ENCODE results near the gene CD300C.
"Not testable (repeated sequence)": the region's sequence is repeated elsewhere in the genome, so short reads cannot be mapped to it uniquely, and the experiment has no call there.

CD300C gene

GRCh38 chr17:74545843-74546230, at the start of gene CD300C:
Gene CD300C (minus strand): TSS chr17:74546115. CDS start chr17:74545782, 333 bp downstream.
- no peaks in the 10 kb centered on the region for H3K27me3 Mint-ChIP-seq (ENCODE audit: low read depth)
- no peak within 1 kb of the TSS for H3K4me3 Mint-ChIP-seq
- peak within 1 kb of the TSS; percentile 32 for H3K27ac Mint-ChIP-seq

GRCh38 chr17:74595037-74595750, 49.3 kb upstream of the CD300C start:
- H3K27me3 Mint-ChIP-seq (ENCODE audit: low read depth): peaks cover 42% of the 10 kb centered on the region
- no peaks in the 10 kb centered on the region for H3K36me3 Mint-ChIP-seq (ENCODE audit: low read depth)
- peaks cover 21% of the 10 kb centered on the region for H3K4me1 Mint-ChIP-seq (ENCODE audit: low read depth)
- H3K9me3 Mint-ChIP-seq: no peaks in the 10 kb centered on the region
- no peak overlapping the region for H3K4me3 Mint-ChIP-seq
- H3K27ac Mint-ChIP-seq: no peak overlapping the region

More at GRCh38 chr17:74545843-74546230, at the start of gene CD300C:
- Mint-ChIP-seq H3K4me1 (ENCODE audit: low read depth) (peaks cover 20% of the 10 kb centered on the region), H3K9me3 (no peaks in the 10 kb centered on the region), H3K36me3 (ENCODE audit: low read depth) (no peaks in the 10 kb centered on the region)

- Mint-ChIP-seq H3K27ac (no peak within 1 kb of the TSS), H3K4me1 (ENCODE audit: low read depth) (peaks cover 11% of the 10 kb centered on the region), H3K36me3 (ENCODE audit: low read depth) (no peaks in the 10 kb centered on the region), H3K27me3 (ENCODE audit: low read depth) (peaks cover 32% of the 10 kb centered on the region), H3K9me3 (no peaks in the 10 kb centered on the region), H3K4me3 (peak within 1 kb of the TSS; percentile 16)
Observed at GRCh38 chr17:74592087-74592990, 46.4 kb upstream of the CD300C start, which contains the start of gene CD300LD. Gene CD300LD (minus strand): TSS chr17:74592283. CDS start chr17:74592202, 81 bp downstream.

GRCh38 chr17:74591503-74591902, 45.6 kb upstream of the CD300C start:
- Mint-ChIP-seq H3K9me3 (no peaks in the 10 kb centered on the region), H3K27ac (no peak overlapping the region), H3K4me3 (no peak overlapping the region), H3K27me3 (ENCODE audit: low read depth) (peaks cover 32% of the 10 kb centered on the region), H3K36me3 (ENCODE audit: low read depth) (no peaks in the 10 kb centered on the region), H3K4me1 (ENCODE audit: low read depth) (peaks cover 11% of the 10 kb centered on the region)

- H3K9me3 Mint-ChIP-seq: no peaks in the 10 kb centered on the region
- H3K27ac Mint-ChIP-seq: no peak overlapping the region
- H3K27me3 Mint-ChIP-seq (ENCODE audit: low read depth): peaks cover 24% of the 10 kb centered on the region
- H3K36me3 Mint-ChIP-seq (ENCODE audit: low read depth): no peaks in the 10 kb centered on the region
- H3K4me3 Mint-ChIP-seq: no peak overlapping the region
- H3K4me1 Mint-ChIP-seq (ENCODE audit: low read depth): no peaks in the 10 kb centered on the region
Observed at GRCh38 chr17:74585711-74586110, 39.8 kb upstream of the CD300C start.

- H3K36me3 Mint-ChIP-seq (ENCODE audit: low read depth): no peaks in the 10 kb centered on the region
- peaks cover 19% of the 10 kb centered on the region for H3K27me3 Mint-ChIP-seq (ENCODE audit: low read depth)
- H3K4me3 Mint-ChIP-seq: no peak overlapping the region
- peaks cover 7% of the 10 kb centered on the region for H3K4me1 Mint-ChIP-seq (ENCODE audit: low read depth)
- no peaks in the 10 kb centered on the region for H3K9me3 Mint-ChIP-seq
- H3K27ac Mint-ChIP-seq: no peak overlapping the region
Observed at GRCh38 chr17:74584292-74585060, 38.6 kb upstream of the CD300C start.

GRCh38 chr17:74582633-74583032, 36.7 kb upstream of the CD300C start:
- Mint-ChIP-seq H3K27ac (no peak overlapping the region), H3K36me3 (ENCODE audit: low read depth) (no peaks in the 10 kb centered on the region), H3K4me1 (ENCODE audit: low read depth) (peaks cover 7% of the 10 kb centered on the region), H3K4me3 (no peak overlapping the region), H3K27me3 (ENCODE audit: low read depth) (peaks cover 14% of the 10 kb centered on the region), H3K9me3 (no peaks in the 10 kb centered on the region)

GRCh38 chr17:74579900-74580299, 34.0 kb upstream of the CD300C start:
- no peak overlapping the region for H3K4me3 Mint-ChIP-seq
- H3K27ac Mint-ChIP-seq: no peak overlapping the region
- H3K36me3 Mint-ChIP-seq (ENCODE audit: low read depth): no peaks in the 10 kb centered on the region
- H3K27me3 Mint-ChIP-seq (ENCODE audit: low read depth): peaks cover 14% of the 10 kb centered on the region
- peaks cover 7% of the 10 kb centered on the region for H3K4me1 Mint-ChIP-seq (ENCODE audit: low read depth)
- no peaks in the 10 kb centered on the region for H3K9me3 Mint-ChIP-seq

- H3K36me3 Mint-ChIP-seq (ENCODE audit: low read depth): no peaks in the 10 kb centered on the region
- no peaks in the 10 kb centered on the region for H3K9me3 Mint-ChIP-seq
- no peak overlapping the region for H3K4me3 Mint-ChIP-seq
- peaks cover 7% of the 10 kb centered on the region for H3K4me1 Mint-ChIP-seq (ENCODE audit: low read depth)
- peaks cover 15% of the 10 kb centered on the region for H3K27me3 Mint-ChIP-seq (ENCODE audit: low read depth)
- no peak overlapping the region for H3K27ac Mint-ChIP-seq
Observed at GRCh38 chr17:74578979-74579378, 33.1 kb upstream of the CD300C start.

GRCh38 chr17:74574489-74575142, 28.7 kb upstream of the CD300C start:
- Mint-ChIP-seq H3K9me3 (no peaks in the 10 kb centered on the region), H3K27me3 (ENCODE audit: low read depth) (peaks cover 25% of the 10 kb centered on the region), H3K27ac (no peak overlapping the region), H3K4me1 (ENCODE audit: low read depth) (peaks cover 1% of the 10 kb centered on the region), H3K36me3 (ENCODE audit: low read depth) (no peaks in the 10 kb centered on the region), H3K4me3 (no peak overlapping the region)

GRCh38 chr17:74573635-74574034, 27.7 kb upstream of the CD300C start:
- H3K4me3 Mint-ChIP-seq; H3K27ac Mint-ChIP-seq; H3K4me1 Mint-ChIP-seq (ENCODE audit: low read depth); H3K36me3 Mint-ChIP-seq (ENCODE audit: low read depth); H3K9me3 Mint-ChIP-seq: not testable (repeated sequence)
- peaks cover 34% of the 10 kb centered on the region for H3K27me3 Mint-ChIP-seq (ENCODE audit: low read depth)

GRCh38 chr17:74573169-74573568, 27.3 kb upstream of the CD300C start:
- Mint-ChIP-seq H3K4me3 (no peak overlapping the region), H3K4me1 (ENCODE audit: low read depth) (peaks cover 11% of the 10 kb centered on the region), H3K36me3 (ENCODE audit: low read depth) (no peaks in the 10 kb centered on the region), H3K27me3 (ENCODE audit: low read depth) (peaks cover 38% of the 10 kb centered on the region), H3K9me3 (no peaks in the 10 kb centered on the region), H3K27ac (no peak overlapping the region)

GRCh38 chr17:74571621-74572270, 25.8 kb upstream of the CD300C start:
- H3K27ac Mint-ChIP-seq: no peak overlapping the region
- no peak overlapping the region for H3K4me3 Mint-ChIP-seq
- peaks cover 45% of the 10 kb centered on the region for H3K27me3 Mint-ChIP-seq (ENCODE audit: low read depth)
- peaks cover 13% of the 10 kb centered on the region for H3K4me1 Mint-ChIP-seq (ENCODE audit: low read depth)
- no peaks in the 10 kb centered on the region for H3K36me3 Mint-ChIP-seq (ENCODE audit: low read depth)
- no peaks in the 10 kb centered on the region for H3K9me3 Mint-ChIP-seq
